Stimulated activated CD4-positive, alpha-beta T cell treated with anti-CD3 and anti-CD28 coated beads, Interleukin-12 subunit alpha, Interleukin-12 subunit beta, amount 100 ng/mL, for 4 hours (primary cell): ENCODE measurements around the gene NUFIP1.
"Not testable (repeated sequence)": the region's sequence is repeated elsewhere in the genome, so short reads cannot be mapped to it uniquely, and the experiment has no call there.

ENCODE experiments used
- DNase-seq: peaks from one replicate; pipeline ENCODE4 v3.0.0-alpha.2; 2020

NUFIP1 gene

GRCh38 chr13:44969551-44970484 is 19.5 kb downstream of the NUFIP1 start:
- no peak for DNase-seq

GRCh38 chr13:44968434-44968815 is 20.8 kb downstream of the NUFIP1 start:
- DNase-seq, result no peak

GRCh38 chr13:44967704-44968433 is 21.4 kb downstream of the NUFIP1 start:
- no peak for DNase-seq

- no peak for DNase-seq
Measured at GRCh38 chr13:44961997-44962396, 27.3 kb downstream of the NUFIP1 start.

GRCh38 chr13:44955406-44955805 is 33.9 kb downstream of the NUFIP1 start:
- no peak for DNase-seq

- no peak for DNase-seq
Measured at GRCh38 chr13:44954224-44954623, 35.0 kb downstream of the NUFIP1 start.

- DNase-seq, result no peak
Measured at GRCh38 chr13:44952671-44953070, 36.6 kb downstream of the NUFIP1 start.

GRCh38 chr13:44951184-44951583 is 38.1 kb downstream of the NUFIP1 start:
- DNase-seq, result no peak

- DNase-seq, result not testable (repeated sequence)
Measured at GRCh38 chr13:44943411-44943810, 45.9 kb downstream of the NUFIP1 start.

GRCh38 chr13:44938854-44939253 is 50.4 kb downstream of the NUFIP1 start:
- DNase-seq, result no peak

GRCh38 chr13:44936246-44936645 is 53.0 kb downstream of the NUFIP1 start:
- DNase-seq, result no peak

GRCh38 chr13:44934724-44935123 is 54.5 kb downstream of the NUFIP1 start:
- no peak for DNase-seq

GRCh38 chr13:44932850-44933251 is 56.4 kb downstream of the NUFIP1 start:
- no peak for DNase-seq

- no peak for DNase-seq
Measured at GRCh38 chr13:44932171-44932849, 57.0 kb downstream of the NUFIP1 start.

- no peak for DNase-seq
Measured at GRCh38 chr13:44930963-44931623, 58.2 kb downstream of the NUFIP1 start.

GRCh38 chr13:44930280-44930679 is 59.0 kb downstream of the NUFIP1 start:
- DNase-seq, result no peak

GRCh38 chr13:44929692-44930091 is 59.6 kb downstream of the NUFIP1 start:
- DNase-seq, result no peak

GRCh38 chr13:44927968-44928367 is 61.3 kb downstream of the NUFIP1 start:
- no peak for DNase-seq

GRCh38 chr13:44921931-44922758 is 67.1 kb downstream of the NUFIP1 start:
- no peak for DNase-seq

- no peak for DNase-seq
Measured at GRCh38 chr13:44921246-44921877, 67.9 kb downstream of the NUFIP1 start.

GRCh38 chr13:44920013-44920412 is 69.3 kb downstream of the NUFIP1 start:
- no peak for DNase-seq
